Cardiac septum (tissue), 1 donor: ENCODE results near the gene TSTD2. TPM values are rescaled to one million over a fixed set of nuclear protein-coding genes. Genes with fewer than 3 reads are reported as not detected.

ENCODE experiments used
- DNase-seq: peaks from one replicate; pipeline ENCODE4 v3.0.0-alpha.2; 2020; ENCODE audit warnings: low spot score
- intact Hi-C: fragments of 100-400 bp; cut with DNase I; formaldehyde crosslinking; loops from one replicate; pipeline ENCODE4 v1.14.0; 2022
- long read RNA-seq: library from polyadenylated mRNA; unstranded; transcript quantifications from one replicate; pipeline ENCODE4 v2.0.0, GENCODE V29; 2021
- total RNA-seq: library from RNA; stranded (reverse); fragmentation: NEBNext Ultra II Directional; extraction: Animal tissue kit (Norgen Biotek cat#: 25700); gene quantifications from one replicate; pipeline ENCODE4 v1.2.1, GENCODE V29; 2021
- donor health status: DM: no; HTN: no; CAD: no.

Gene TSTD2
- 20.8 TPM for total RNA-seq
- long read RNA-seq, full-length matches to known transcripts = 20 of 30 reads
- long read RNA-seq, partial matches to known transcripts = 2 of 30 reads
- long read RNA-seq, other reads (novel, unspliced or antisense) = 8 of 30 reads

DNA sequence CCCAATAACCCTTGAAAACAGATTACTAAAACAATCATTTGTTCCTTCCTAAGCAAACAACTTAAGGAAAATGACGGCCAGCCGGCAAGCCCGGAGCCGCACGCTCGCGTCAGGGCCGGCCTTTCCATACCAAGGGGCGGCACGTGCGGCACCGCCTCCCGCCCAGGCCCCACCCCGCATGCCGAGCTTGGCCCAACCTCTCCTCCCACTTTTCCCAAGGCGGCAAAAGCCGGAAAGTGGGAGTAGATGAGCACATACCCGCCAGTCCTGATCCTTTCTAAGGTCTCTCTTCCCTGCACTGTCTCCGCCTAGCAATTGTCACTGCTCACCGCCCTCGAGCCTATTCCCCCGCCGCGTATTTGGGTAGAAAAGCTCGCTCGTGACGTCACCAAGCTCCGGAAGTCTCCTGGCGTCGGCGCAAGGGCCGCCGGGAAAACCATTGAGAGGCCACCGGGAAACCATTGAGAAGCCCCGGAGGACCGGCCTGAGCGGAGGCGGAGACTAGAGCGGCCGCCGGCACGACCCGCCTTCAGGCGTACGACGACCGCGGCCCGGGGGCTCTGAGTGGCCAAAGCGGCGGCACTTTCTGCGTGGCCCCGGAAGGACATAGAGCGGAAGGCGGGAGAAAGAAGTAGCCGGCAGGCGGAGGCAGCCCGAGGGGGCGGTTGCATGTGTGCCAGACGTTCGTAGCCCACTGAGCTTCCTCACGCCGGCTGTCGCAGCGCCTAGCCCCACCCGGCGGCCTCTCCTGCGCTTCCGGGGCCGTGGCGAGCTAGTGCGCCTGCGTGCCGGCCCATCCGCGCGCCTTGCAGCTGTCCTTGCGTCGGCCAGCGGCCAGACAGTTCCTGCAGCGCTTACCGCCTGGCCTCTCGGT is at the start of gene TSTD2, which contains the start of gene NCBP1:
Gene TSTD2 (minus strand): TSS at position 384 of the 874 bp plus-strand sequence. CDS start 5,806 bp downstream, outside the sequence.
Gene NCBP1 (plus strand): TSS at position 837 of the 874 bp plus-strand sequence. CDS start 61 bp downstream, outside the sequence.
- peak; percentile 98 for DNase-seq
- intact Hi-C loops = no loop called here

DNA sequence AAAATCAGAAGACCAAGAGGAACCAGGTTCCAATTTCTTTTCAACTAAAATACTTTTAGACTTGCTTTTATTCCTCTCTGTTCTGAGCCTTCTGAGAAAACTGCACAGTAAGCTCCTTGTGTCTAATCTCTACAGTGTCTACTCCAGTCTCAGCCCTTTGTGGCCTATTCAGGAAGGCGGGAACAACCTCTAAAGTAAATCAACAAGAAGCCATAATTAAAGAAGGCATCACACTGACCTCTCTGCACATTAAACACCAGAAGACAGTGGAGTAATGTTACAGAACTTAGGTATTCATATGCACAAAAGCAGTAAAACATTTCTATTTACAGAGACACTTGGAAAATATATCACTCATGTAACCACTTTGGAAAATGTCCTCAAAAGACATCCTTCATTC is 49.1 kb upstream of the TSTD2 start:
- no peak for DNase-seq
- intact Hi-C loops = no loop called here

DNA sequence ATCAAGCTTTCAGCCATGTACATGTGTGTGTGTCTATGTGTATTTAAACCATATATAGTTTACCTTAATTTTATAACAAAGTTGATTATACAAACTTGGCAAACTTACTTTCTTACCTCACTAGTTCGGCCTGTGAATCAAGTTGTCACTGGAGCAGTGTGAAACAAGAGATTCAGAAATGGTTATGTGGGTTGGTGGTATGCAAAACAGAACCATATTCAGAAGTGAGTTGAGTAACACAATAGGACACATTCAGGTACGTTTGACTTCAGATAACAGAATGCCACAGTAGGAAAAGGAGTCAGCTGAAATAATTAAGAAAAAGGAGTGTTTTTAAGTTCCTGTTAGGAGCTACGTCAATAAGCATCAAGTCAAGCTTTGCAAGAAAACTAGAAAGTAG is 42.5 kb upstream of the TSTD2 start:
- intact Hi-C loops = no loop called here
- DNase-seq = no peak

DNA sequence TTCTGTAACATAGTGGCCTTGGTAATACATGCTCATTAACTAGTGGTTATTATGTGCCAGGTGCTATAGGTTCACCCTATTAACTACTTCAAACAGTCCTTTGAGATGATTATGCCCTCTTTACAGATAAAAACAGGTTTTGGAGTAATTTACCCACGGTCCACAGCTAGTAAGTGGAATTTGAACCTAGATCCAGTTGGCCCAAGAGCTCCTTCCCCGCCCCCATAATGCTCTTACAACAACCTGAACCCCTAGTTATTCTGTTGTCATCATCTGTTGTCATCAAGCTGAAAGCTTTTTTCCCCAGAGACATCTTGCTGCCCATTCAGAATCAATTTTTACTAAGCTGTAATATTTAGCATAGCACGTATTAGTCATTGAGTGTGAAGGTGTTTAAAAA is 40.8 kb upstream of the TSTD2 start:
- no peak for DNase-seq
- intact Hi-C loops = no loop called here

DNA sequence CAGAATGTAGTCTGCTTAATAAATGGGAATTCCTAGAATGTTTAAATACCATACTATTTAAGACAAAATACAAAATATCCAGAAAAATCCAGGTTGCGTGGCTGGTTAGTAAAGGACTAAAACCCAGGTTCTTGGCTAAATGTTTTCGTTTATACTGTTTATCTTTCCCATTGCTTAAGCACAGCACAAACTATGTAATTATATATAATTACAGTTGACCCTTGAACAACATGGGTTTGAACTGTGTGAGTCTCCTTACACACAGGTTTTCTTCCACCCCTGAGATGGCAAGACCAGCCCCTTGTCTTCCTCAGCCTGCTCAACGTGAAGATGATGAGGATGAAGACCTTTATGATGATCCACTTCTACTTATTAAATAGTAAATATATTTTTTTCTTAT is 39.2 kb upstream of the TSTD2 start:
- DNase-seq = no peak
- intact Hi-C loops = no loop called here

DNA sequence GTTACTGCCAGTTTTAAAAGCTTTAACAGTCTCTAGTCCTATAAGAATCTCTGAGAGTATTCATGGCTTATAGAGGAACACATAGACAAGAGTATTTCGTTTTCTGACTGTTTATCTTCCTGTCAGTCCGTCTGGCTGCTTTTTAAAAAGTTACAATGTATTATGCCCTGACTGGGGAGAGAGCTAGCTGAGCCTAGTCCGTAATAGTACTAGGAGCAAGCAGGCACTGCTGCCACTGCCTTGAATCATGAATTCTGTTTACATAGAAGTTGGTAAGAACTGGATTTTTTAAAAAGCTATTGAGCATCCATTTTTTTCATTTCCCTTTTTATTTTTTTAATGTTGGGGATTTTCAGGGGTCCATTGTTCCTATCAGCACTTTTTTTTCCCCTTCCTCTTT is 37.4 kb upstream of the TSTD2 start:
- intact Hi-C loops = no loop called here
- no peak for DNase-seq

DNA sequence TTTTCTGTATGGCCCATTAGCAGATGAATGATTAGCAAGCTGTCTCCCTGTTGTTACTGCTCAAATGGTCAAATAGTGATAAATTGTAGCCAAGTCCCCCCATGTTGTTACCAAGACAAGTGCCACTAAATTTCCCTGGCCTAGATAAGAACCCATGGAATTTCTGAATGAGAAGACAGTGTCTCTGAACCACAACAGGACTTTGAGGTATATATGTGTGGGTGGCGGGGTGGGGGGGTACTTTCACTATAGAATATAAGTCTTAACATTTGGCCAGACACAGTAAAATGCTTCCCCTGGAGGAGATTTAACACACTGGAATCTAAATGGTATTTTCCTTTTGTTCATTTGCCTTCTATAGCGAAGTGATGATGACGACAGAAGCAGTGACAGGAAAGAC is 35.3 kb upstream of the TSTD2 start:
- intact Hi-C loops = no loop called here
- DNase-seq = no peak

DNA sequence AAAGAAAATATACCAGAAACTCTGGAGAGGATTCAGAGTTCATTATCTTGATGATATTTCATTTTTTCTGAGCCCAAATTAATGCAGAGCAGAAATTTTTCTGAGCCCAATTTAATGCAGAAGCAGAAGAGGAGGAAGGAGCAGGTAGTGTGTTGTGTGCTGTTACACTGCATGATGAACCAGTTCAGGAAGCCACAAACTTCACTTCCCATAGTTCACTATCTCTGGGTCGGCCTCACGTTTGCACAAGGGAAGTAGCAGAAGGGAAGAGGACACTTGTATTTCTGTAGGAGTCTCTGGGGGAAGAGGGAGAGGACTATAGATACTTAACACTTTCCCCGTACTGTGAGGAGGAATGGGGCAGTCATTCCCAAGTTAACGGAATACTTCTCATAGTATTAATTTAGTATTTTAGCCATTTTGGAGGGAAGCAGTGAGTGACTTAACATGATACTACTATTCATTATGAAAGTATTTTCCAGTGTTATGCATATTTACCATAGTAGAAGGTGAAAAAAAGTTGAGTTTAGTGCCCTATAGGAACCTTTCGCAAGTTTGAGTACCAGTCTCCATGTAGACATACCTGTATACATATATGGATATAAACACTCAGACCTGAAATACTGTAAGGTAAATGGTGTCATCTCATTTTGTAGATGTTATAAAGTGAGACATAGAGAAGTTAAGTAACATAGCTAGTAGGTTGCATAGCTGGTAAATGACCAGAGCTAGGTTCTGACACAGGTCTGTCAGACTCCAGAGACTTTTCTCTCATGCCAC is 33.9 kb upstream of the TSTD2 start:
- DNase-seq = no peak
- intact Hi-C loops = no loop called here

DNA sequence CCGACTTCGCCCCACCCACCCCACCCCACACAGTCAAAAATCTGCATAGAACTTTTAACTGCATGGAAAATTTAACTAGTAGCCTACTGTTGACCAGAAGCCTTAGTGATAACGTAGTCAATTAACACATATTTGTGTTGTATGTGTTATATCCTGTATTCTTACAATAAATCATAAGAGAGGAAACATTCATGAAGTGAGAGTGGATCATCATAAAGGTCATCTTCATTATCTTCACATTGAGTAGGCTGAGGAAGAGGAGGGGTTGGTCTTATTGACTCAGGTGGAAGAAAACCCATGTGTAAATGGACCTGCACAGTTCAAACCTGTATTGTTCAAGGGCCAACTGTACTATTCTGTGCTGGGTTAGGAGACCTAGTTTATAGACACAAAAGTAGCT is 32.6 kb upstream of the TSTD2 start:
- DNase-seq = no peak
- intact Hi-C loops = no loop called here

DNA sequence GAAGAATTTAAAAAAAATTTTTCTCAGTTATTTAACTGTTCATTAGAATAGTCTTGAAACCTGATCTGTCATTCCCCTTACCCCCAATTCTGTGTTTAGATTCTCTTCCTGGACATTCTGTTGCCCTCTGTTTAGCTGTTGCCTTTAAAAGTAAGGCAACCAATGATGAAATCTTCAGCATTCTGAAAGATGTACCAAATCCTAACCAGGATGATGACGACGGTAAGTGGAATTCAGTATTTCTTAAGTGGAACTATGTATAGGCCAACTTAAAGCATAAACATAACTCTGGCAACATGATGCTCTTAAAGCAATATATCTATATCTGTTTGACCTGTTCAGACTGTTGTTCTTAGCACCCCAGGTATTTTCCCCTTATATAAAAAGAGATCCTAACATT is 27.7 kb upstream of the TSTD2 start:
- DNase-seq = no peak
- intact Hi-C loops = no loop called here

DNA sequence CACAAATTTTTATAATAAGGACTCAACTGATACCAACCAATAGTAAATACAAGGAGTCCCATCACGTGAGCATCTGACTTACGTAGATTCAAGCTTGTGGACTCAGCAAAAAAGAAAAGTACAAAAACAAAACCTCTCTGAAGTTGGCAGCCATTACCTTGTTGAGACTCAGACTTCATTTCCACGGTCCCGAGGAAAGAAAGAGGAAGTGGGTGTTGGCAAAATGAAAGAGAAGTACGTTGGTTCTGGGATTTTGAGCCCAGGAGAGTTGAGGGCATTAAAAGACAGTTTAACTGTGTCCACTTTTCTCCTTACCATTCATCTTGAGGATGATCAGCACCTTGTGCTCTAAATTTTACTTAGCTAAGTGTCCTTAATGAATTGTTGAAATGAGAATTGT is 27.2 kb upstream of the TSTD2 start:
- DNase-seq = no peak
- intact Hi-C loops = no loop called here

DNA sequence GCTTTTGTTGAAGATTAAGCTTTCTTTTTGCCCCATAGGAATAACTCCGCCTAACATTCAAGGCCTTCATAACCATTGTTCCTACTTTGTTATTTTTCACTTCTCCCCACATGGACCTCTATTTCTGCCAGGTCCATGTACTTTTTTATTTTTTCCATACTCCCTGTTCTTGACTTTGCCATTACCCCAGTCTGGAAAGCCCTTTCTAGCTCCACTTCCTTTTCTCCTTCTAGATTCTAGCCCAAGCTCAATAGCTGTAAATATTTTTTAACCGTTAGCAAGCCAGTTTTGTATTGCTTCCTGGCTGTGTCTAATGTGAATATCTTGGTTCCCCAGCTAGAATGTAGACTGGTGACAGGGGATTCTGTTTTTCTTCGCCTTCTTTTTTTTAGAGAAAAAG is 26.6 kb upstream of the TSTD2 start:
- no peak for DNase-seq
- intact Hi-C loops = no loop called here

DNA sequence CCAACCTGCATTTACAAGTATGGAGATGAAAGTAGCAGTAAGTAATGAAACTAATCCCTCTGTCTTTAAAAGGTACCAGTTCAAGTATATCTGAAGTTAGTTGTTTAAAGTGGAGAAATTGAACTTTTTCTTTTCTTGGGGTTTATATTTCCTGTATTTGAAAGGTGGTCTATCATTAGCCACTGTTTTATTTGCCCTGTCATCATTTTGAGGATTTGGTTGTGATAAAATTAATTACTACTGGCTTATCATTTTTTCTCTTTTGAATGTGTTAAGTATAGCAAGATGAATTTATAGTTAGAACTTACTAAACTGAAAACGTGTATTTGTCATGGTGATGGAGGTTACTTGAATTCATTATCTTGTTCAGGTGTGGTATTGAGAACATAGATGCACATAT is 25.5 kb upstream of the TSTD2 start:
- intact Hi-C loops = no loop called here
- no peak for DNase-seq

DNA sequence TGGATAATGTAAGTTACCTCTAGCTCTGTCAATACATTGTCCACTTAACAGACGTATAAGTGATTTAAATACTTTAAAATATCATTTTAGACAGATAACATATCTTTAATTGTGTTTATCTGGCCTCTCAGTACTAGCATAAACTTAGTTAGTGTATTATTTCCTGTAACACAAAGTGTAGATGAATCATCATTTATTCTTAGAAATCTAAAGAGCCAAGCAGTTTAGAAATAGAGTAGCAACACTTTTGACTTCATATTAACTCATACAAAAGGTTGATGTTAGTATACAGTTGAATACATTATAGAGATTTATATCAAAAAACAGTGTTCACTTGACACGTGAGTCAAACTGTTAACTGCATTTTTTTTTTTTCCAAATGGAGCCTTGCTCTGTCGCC is 18.5 kb upstream of the TSTD2 start:
- intact Hi-C loops = no loop called here
- no peak for DNase-seq

DNA sequence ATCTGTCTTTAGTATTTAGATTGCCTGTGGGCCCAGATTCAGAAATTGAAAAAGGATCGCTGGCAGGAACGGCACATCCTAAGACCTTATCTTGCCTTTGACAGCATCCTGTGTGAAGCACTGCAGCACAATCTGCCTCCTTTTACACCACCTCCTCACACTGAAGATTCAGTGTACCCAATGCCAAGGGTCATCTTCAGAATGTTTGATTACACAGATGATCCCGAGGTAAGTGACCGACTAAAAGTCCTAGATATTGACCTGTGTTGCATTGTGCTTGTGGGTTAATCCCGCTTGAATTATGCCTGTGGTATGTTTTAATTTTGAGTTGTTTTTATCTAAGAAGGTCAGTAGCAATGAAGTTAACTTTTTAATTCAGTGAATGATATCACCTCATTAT is 14.8 kb upstream of the TSTD2 start:
- DNase-seq = no peak
- intact Hi-C loops = no loop called here

DNA sequence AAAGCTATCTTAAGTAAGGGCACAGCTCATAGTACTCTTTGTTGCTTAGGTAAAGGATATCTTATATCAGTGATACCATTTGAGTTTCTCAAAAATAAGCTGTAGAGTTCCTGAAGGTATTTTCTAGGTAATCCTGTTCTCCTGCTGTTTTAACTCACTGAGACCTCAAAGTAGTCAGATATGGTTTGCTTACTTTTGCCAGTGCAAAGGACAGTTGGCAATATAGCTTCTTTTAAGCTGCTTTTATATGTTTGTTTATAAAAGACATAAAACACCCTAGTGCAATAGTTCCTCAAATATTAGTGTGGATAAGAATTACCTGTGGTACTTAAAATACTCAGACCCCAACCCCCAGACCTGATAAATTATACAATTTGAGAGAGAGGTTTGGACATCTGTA is 12.6 kb upstream of the TSTD2 start:
- intact Hi-C loops = no loop called here
- no peak for DNase-seq

DNA sequence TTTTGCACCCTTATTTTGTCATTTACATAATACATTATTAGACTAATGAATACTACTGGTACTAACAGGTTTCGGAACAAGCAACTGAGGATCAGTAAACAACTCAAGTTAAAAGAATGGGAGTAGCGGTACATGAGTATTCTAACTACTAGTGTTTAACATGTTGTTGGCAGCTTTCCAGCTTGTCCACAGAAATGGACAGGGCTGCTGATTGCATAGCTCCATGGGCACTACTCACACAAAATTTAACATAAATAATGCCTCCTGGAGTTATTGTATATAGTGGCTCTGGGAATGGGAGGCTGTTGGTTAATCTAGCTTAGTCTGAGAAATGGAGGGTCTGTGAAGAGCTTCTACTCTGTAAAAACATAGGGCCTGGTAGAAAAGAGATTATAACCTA is 7.2 kb upstream of the TSTD2 start:
- intact Hi-C loops = no loop called here
- no peak for DNase-seq

DNA sequence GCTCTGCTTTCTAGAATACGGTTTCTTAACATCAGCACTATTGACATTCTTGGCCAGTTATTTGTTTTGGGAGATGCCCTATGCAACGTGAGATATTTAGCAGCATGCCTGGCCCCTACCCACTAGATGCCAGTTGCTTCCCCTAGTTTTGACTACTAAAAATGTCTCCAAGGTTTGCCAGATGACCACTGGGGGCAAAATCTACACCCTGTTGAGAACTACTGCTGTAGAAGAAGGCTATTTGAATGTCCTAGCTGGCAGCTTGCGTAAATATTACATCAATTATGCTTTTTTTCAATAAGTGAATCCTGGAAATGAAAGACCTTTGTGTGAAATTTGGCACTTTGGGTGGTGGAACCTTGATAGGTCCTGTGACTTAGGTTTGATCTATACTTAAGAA is 5.5 kb upstream of the TSTD2 start:
- no peak for DNase-seq
- intact Hi-C loops = no loop called here

DNA sequence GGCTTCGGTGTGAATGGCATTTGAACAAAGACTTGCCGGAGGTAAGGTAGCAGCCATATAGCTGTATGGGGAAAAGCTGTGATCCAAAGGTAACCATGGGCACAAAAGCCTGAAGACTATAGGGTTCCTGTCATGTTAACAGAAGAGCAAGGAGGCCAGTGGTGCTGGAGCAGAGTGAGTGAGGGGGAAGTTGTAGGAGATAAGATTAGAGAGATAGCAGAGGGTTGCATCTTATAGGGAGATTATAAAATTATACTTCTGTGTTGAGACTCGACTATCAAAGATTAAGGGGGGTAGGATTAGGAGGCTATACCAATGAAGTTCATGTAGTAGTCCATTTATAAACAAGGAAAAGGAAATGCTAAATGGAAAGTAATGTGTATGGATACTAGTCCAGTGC is 3.7 kb upstream of the TSTD2 start:
- intact Hi-C loops = no loop called here
- DNase-seq = no peak

DNA sequence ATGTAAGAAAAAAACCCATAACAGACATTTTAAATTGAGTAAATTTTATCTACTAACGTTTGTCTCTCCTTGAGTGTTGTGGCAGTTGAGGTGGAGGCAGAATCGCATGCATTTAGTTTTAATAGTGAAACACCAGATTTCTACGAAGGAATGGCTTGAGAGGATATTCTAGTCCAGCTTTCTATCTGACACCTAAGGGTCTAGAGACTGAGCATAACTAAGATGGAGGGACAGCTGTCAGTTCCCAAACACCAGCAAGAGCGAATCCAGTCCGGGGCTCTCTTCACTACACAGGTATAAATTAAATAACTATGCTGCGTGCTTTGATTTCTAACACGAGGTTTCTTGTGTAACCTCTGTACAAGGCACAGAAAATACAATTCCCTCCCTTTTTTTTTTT is 1.9 kb upstream of the TSTD2 start:
- DNase-seq = no peak
- intact Hi-C loops = no loop called here
